Mesenchymal stem cell (in vitro differentiated cells and primary cell): Measurements from ENCODE around the gene C1GALT1C1L.

Experiments
- DNase-seq: peaks from one replicate; pipeline ENCODE4 v3.0.0-alpha.2; 2013
- H2AFZ ChIP-seq: one replicate; pipeline ENCODE4 v1.6.1; 2013; ENCODE audit warnings: low read depth, mild to moderate bottlenecking, control low read depth, inconsistent platforms, low read length, moderate library complexity
- H2AK5ac ChIP-seq: 2 replicates; pipeline ENCODE4 v1.6.1; 2013; ENCODE audit warnings: low read length, moderate library complexity, mild to moderate bottlenecking, inconsistent platforms; ENCODE audit not compliant: severe bottlenecking
- H2BK120ac ChIP-seq: one replicate; pipeline ENCODE4 v1.6.1; 2013; ENCODE audit warnings: low read depth, mild to moderate bottlenecking, inconsistent platforms, low read length, moderate library complexity
- H2BK12ac ChIP-seq, 2 experiments: one replicate each; pipeline ENCODE4 v1.6.1; 2013; ENCODE audit warnings: inconsistent platforms in 2 of 2, low read length in 2 of 2, mild to moderate bottlenecking in 2 of 2, moderate library complexity in 2 of 2, control low read depth in 1 of 2
- H2BK15ac ChIP-seq: one replicate; pipeline ENCODE4 v1.6.1; 2013; ENCODE audit warnings: mild to moderate bottlenecking, low read depth, inconsistent platforms; ENCODE audit not compliant: poor library complexity, severe bottlenecking
- H2BK5ac ChIP-seq: 2 replicates; pipeline ENCODE4 v1.6.1; 2013; ENCODE audit warnings: low read depth, mild to moderate bottlenecking, low read length, control low read depth, inconsistent platforms; ENCODE audit not compliant: poor library complexity, severe bottlenecking
- H3K14ac ChIP-seq, 2 experiments: one replicate each; pipeline ENCODE4 v1.6.1; 2013; ENCODE audit warnings: inconsistent platforms in 2 of 2, low read length in 2 of 2, control low read depth in 1 of 2, mild to moderate bottlenecking in 1 of 2, moderate library complexity in 1 of 2
- H3K18ac ChIP-seq, 2 experiments: one replicate each; pipeline ENCODE4 v1.6.1; 2013; ENCODE audit warnings: inconsistent platforms in 2 of 2, low read length in 2 of 2, control low read depth in 1 of 2, low read depth in 1 of 2, mild to moderate bottlenecking in 1 of 2
- H3K23ac ChIP-seq, 2 experiments: one replicate each; pipeline ENCODE4 v1.6.1; 2013; ENCODE audit warnings: inconsistent platforms in 2 of 2, low read length in 2 of 2, mild to moderate bottlenecking in 2 of 2, moderate library complexity in 2 of 2, control low read depth in 1 of 2
- H3K27ac ChIP-seq: 2 replicates; pipeline ENCODE4 v1.5.1; 2013; ENCODE audit warnings: mild to moderate bottlenecking, moderate library complexity, low read length, control low read depth, inconsistent platforms; ENCODE audit not compliant: poor library complexity, severe bottlenecking
- H3K27me3 ChIP-seq, 2 experiments: 2 replicates each; pipeline versions ENCODE4 v1.6.1 to v1.7.0; 2013; ENCODE audit warnings: low read length in 2 of 2, mild to moderate bottlenecking in 2 of 2, moderate library complexity in 2 of 2, control low read depth in 1 of 2, inconsistent platforms in 1 of 2; ENCODE audit not compliant: control insufficient read depth in 1 of 2, insufficient read depth in 1 of 2
- H3K36me3 ChIP-seq, 2 experiments: 2 replicates each; pipeline versions ENCODE4 v1.6.1 to v1.7.0; 2013; ENCODE audit warnings: low read length in 2 of 2, control low read depth in 1 of 2, inconsistent platforms in 1 of 2, low read depth in 1 of 2, mild to moderate bottlenecking in 1 of 2; ENCODE audit not compliant: insufficient read depth in 2 of 2, control insufficient read depth in 1 of 2
- H3K4ac ChIP-seq, 2 experiments: one replicate each; pipeline ENCODE4 v1.6.1; 2013; ENCODE audit warnings: inconsistent platforms in 2 of 2, low read length in 2 of 2, mild to moderate bottlenecking in 2 of 2, moderate library complexity in 2 of 2, control low read depth in 1 of 2, low read depth in 1 of 2
- H3K4me1 ChIP-seq: 2 replicates; pipeline ENCODE4 v1.6.1; 2013; ENCODE audit warnings: low read depth, low read length, control low read depth; ENCODE audit not compliant: control insufficient read depth, insufficient read depth
- H3K4me2 ChIP-seq: 2 replicates; pipeline ENCODE4 v1.6.1; 2013; ENCODE audit warnings: low read length, mild to moderate bottlenecking, inconsistent platforms; ENCODE audit not compliant: poor library complexity, severe bottlenecking
- H3K4me3 ChIP-seq, 2 experiments: 2 replicates each; pipeline versions ENCODE4 v1.5.1 to v1.7.0; 2013; ENCODE audit warnings: low read length in 2 of 2, mild to moderate bottlenecking in 2 of 2, control low read depth in 1 of 2, low read depth in 1 of 2; ENCODE audit not compliant: insufficient read depth in 1 of 2
- H3K79me1 ChIP-seq: replicated peaks from 2 replicates; pipeline ENCODE4 v1.6.1; 2013; ENCODE audit warnings: mild to moderate bottlenecking, control low read depth, low read length, inconsistent platforms; ENCODE audit not compliant: poor library complexity, severe bottlenecking
- H3K9ac ChIP-seq: 2 replicates; pipeline ENCODE4 v1.7.0; 2013; ENCODE audit warnings: mild to moderate bottlenecking, low read length, moderate library complexity
- H3K9me3 ChIP-seq: 2 replicates; pipeline ENCODE4 v1.7.0; 2013; ENCODE audit warnings: mild to moderate bottlenecking, low read length; ENCODE audit not compliant: control insufficient read depth
- H4K8ac ChIP-seq: one replicate; pipeline ENCODE4 v1.6.1; 2013; ENCODE audit warnings: inconsistent platforms, mild to moderate bottlenecking, low read length, moderate library complexity
- H4K91ac ChIP-seq: one replicate; pipeline ENCODE4 v1.6.1; 2013; ENCODE audit warnings: mild to moderate bottlenecking, low read length, inconsistent platforms
- WGBS: methylation state at CpG from one replicate; pipeline ENCODE4 v1.1.7; 2013; ENCODE audit warnings: mixed read lengths; 5-methylcytosine and 5-hydroxymethylcytosine counted together

C1GALT1C1L gene

GRCh38 chr2:43634604-43635306 lies 41.5 kb downstream of the C1GALT1C1L start:
- Histone ChIP-seq H3K23ac (no peak overlapping the region), H3K9me3 (no peaks in the 10 kb centered on the region), H3K4ac (no peak overlapping the region), H3K27ac (peak overlapping the region; percentile 20), H2BK120ac (no peak overlapping the region), H4K91ac (no peak overlapping the region), H2BK5ac (no peak overlapping the region), H3K9ac (peak overlapping the region; percentile 71), H3K79me1 (peaks cover 7% of the 10 kb centered on the region), H3K14ac (no peak overlapping the region), H3K4me3 (peak overlapping the region in 1 of 2 experiments; percentile 38), H3K18ac (no peak overlapping the region), H3K4me1 (peaks cover 6% of the 10 kb centered on the region), H2AK5ac (no peak overlapping the region), H3K27me3 (no peaks in the 10 kb centered on the region), H2BK12ac (peak overlapping the region in 1 of 2 experiments; percentile 87), H3K4me2 (no peak overlapping the region), H2BK15ac (no peak overlapping the region), H2AFZ (no peak overlapping the region), H4K8ac (no peak overlapping the region), H3K36me3 (no peaks in the 10 kb centered on the region)
- 86% methylated on average over 5 of the region's 6 CpGs for WGBS
- peak; percentile 36 for DNase-seq

DNA sequence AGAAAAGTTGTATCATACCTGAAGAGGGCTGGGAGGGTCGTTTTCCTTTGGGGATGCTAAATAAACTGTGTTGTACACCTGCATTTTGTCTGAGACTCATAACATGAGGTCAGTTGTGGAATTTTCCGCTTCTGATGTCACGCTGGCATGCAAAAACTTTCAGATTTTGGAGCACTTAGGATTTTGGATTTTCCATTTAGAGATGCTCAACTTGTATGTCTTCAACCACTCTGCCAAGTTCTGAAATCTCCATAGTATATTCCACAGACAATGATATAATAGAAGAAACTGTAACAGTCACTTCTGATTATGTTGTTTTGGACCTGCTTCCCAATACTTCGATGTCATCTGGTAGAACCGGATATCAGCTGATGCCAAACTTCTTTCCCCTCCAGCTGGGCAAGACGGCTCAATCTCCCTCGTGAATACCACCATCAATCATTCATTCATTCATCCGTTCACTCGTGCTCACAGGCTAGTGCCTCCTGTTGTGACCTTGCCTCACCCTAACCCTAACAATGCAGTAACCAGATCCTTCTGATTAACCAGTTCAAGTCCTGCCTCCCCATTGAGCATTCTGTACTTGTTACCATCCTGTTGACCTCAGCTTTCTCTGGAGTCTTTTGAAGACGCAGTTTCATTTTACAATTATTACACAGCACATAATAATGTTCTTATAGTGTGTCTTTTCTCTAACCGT lies 44.5 kb downstream of the C1GALT1C1L start:
- H3K18ac ChIP-seq: no peak overlapping the region
- no peak overlapping the region for H4K91ac ChIP-seq

More for the DNA sequence above, 44.5 kb downstream of the C1GALT1C1L start:
- no peak overlapping the region for H2BK120ac ChIP-seq
- no peak overlapping the region for H2BK5ac ChIP-seq
- H3K36me3 ChIP-seq: no peaks in the 10 kb centered on the region
- no peak overlapping the region for H2BK12ac ChIP-seq
- H3K9ac ChIP-seq: peak overlapping the region; percentile 25
- no peak overlapping the region for H3K27ac ChIP-seq
- H3K27me3 ChIP-seq: no peaks in the 10 kb centered on the region
- no peak overlapping the region for H2AFZ ChIP-seq
- no peak overlapping the region for H3K4me2 ChIP-seq
- no peak overlapping the region for H2AK5ac ChIP-seq
- no peak overlapping the region for H3K4ac ChIP-seq
- H3K4me1 ChIP-seq: peaks cover 2% of the 10 kb centered on the region
- 85% methylated on average over 10 of the region's 11 CpGs for WGBS
- H3K79me1 ChIP-seq: no peaks in the 10 kb centered on the region
- DNase-seq: no peak
- peak overlapping the region in 1 of 2 experiments; percentile 52 for H3K4me3 ChIP-seq
- H2BK15ac ChIP-seq: no peak overlapping the region
- no peak overlapping the region for H4K8ac ChIP-seq
- no peak overlapping the region for H3K23ac ChIP-seq
- H3K14ac ChIP-seq: no peak overlapping the region
- no peaks in the 10 kb centered on the region for H3K9me3 ChIP-seq
